OCI-LY7 (cell line): Measurements from ENCODE around the gene STPG1. TPM values are rescaled to one million over a fixed set of nuclear protein-coding genes. Genes with fewer than 3 reads are reported as not detected.

Source experiments
- BruUV-seq: library from RNA; stranded (reverse); fragments of 400-500 nt; replicated peaks from 2 replicates; lab custom pipeline; 2021; lab: Mats Ljungman, UMichigan
- CTCF ChIA-PET: fragments of 300-600 bp; sonication (Branson Sonifier 250); formaldehyde crosslinking; loops from one replicate; lab custom pipeline; 2022; ENCODE audit warnings: antibody characterized with exemption; ENCODE audit not compliant: unreplicated experiment; lab: Charles Lee
- POLR2A ChIA-PET: fragments of 300-600 bp; sonication (Branson Sonifier 250); formaldehyde crosslinking; loops from one replicate; lab custom pipeline; 2022; ENCODE audit warnings: antibody characterized with exemption; lab: Charles Lee
- DNase-seq: peaks from one replicate; pipeline ENCODE4 v3.0.0-alpha.2; 2015; ENCODE audit warnings: low spot score
- H2AFZ ChIP-seq: fragments of 200-600 bp; sonication (generic), shearing (Covaris generic); 2 replicates; pipeline ENCODE4 v1.6.1; 2014; ENCODE audit warnings: mild to moderate bottlenecking, antibody characterized with exemption, low read length, moderate library complexity
- H3K27ac ChIP-seq: fragments of 200-600 bp; sonication (generic); 2 replicates; pipeline ENCODE4 v1.5.1; 2014; ENCODE audit warnings: mixed run types, low read depth, mild to moderate bottlenecking, moderate library complexity, low read length, inconsistent platforms; ENCODE audit not compliant: poor library complexity, severe bottlenecking
- H3K36me3 ChIP-seq: fragments of 200-600 bp; sonication (generic); 2 replicates; pipeline ENCODE4 v1.6.1; 2014; ENCODE audit warnings: mild to moderate bottlenecking, antibody characterized with exemption, low read length, moderate library complexity, mixed read lengths; ENCODE audit not compliant: insufficient read depth
- H3K4me1 ChIP-seq: fragments of 200-600 bp; sonication (generic); 2 replicates; pipeline ENCODE4 v1.5.1; 2014; ENCODE audit warnings: mild to moderate bottlenecking, low read length; ENCODE audit not compliant: insufficient read depth, poor library complexity, severe bottlenecking
- H3K4me2 ChIP-seq: fragments of 200-600 bp; sonication (generic); 2 replicates; pipeline ENCODE4 v1.6.1; 2014; ENCODE audit warnings: mild to moderate bottlenecking, low read length
- H3K4me3 ChIP-seq: fragments of 200-600 bp; sonication (generic); 2 replicates; pipeline ENCODE4 v1.5.1; 2014; ENCODE audit warnings: mild to moderate bottlenecking, low read depth, low read length; ENCODE audit not compliant: poor library complexity, severe bottlenecking
- H3K79me2 ChIP-seq: fragments of 200-600 bp; sonication (generic); 2 replicates; pipeline ENCODE4 v1.6.1; 2016; ENCODE audit warnings: low read depth, mild to moderate bottlenecking, low read length, moderate library complexity, mixed read lengths; ENCODE audit not compliant: insufficient read depth
- H3K9me2 ChIP-seq: fragments of 200-600 bp; sonication (generic); 2 replicates; pipeline ENCODE4 v1.6.1; 2016; ENCODE audit warnings: mild to moderate bottlenecking, low read length, mixed read lengths; ENCODE audit not compliant: insufficient read depth
- H3K9me3 ChIP-seq: fragments of 200-600 bp; sonication (generic); 2 replicates; pipeline ENCODE4 v1.6.1; 2014; ENCODE audit warnings: mild to moderate bottlenecking, mixed run types, low read length, mixed read lengths
- H4K20me1 ChIP-seq: fragments of 200-600 bp; sonication (generic); 2 replicates; pipeline ENCODE4 v1.6.1; 2014; ENCODE audit warnings: mild to moderate bottlenecking, antibody characterized with exemption, low read length, moderate library complexity, mixed read lengths; ENCODE audit not compliant: insufficient read depth
- EZH2phosphoT487 ChIP-seq: fragments of 200-600 bp; sonication (generic); IDR thresholded peaks from 2 replicates; pipeline ENCODE4 v1.6.1; 2018; ENCODE audit warnings: low read depth, borderline replicate concordance, mild to moderate bottlenecking, mixed run types, antibody characterized with exemption, low read length, moderate library complexity, mixed read lengths
- intact Hi-C: fragments of 100-400 bp; cut with micrococcal nuclease; formaldehyde crosslinking; loops from one replicate; pipeline ENCODE4 v1.10.0; 2022; ENCODE audit not compliant: unreplicated experiment
- total RNA-seq, 2 experiments: library from RNA; depleted of rRNA in 1 of 2; stranded (reverse); fragments of >200 nt in 1 of 2; shearing (Covaris generic) in 1 of 2; gene quantifications; 2 replicates each; pipeline ENCODE4 v1.2.3, GENCODE V29; 2014 to 2022
- TF ChIP-seq, protein P1 (sequence below): fragments of 200-600 bp; sonication (generic); conservative IDR thresholded peaks from 2 replicates; pipeline ENCODE4 v1.5.1; 2014; ENCODE audit warnings: mild to moderate bottlenecking, antibody characterized with exemption, low read length, moderate library complexity, mixed read lengths

The STPG1 gene
- total RNA-seq, 2 experiments from 2014 or later: 5.1 to 9.6 TPM

DNA sequence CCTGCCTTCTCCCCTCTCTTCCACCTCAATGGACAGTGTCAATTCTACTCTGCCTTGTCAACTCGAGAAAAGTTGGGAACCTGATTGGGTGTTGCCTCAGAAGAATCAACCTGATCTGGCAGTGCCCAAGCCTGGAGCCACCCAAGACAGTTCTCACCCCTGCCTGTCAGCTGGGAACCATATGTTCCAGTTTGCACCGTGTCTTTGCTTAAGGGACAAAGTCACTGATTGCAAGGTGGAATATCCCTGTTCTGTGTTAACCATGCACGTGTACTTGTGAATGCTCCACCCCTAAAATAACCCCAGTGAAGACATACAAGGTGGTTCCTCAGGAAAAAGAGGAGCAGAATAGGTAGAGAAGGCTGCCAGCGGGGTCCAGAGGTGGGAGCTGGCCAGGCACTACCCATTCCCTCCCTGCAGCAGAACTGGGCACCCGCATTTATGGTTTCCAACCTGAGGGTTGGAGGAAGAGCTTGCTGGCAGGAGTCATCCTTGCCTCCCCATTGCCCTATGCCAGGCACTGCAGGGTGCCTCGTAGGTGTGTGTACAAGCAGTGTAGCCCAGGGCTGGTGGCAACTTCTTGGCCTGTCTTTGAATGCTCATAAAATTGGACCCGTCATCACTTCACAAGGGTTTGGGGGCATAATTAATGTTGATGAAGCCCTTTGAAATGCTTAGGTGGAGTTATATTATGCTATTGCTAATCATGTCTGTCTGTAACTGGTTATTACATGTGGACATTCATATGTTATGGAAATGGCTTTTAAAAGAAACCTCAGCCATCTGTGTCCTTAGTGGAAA, 13.4 kb upstream of the STPG1 start:
- no peak overlapping the region for H3K27ac ChIP-seq
- no peak overlapping the region for H2AFZ ChIP-seq
- DNase-seq: no peak
- intact Hi-C loops: no loop called here
- H3K4me2 ChIP-seq: no peak overlapping the region
- POLR2A ChIA-PET: no interaction called here
- peaks cover 9% of the 10 kb centered on the region; the same call in 1 of the 2 replicates for H3K36me3 ChIP-seq
- TF ChIP-seq EZH2phosphoT487: no peak
- TF ChIP-seq, protein P1, sequence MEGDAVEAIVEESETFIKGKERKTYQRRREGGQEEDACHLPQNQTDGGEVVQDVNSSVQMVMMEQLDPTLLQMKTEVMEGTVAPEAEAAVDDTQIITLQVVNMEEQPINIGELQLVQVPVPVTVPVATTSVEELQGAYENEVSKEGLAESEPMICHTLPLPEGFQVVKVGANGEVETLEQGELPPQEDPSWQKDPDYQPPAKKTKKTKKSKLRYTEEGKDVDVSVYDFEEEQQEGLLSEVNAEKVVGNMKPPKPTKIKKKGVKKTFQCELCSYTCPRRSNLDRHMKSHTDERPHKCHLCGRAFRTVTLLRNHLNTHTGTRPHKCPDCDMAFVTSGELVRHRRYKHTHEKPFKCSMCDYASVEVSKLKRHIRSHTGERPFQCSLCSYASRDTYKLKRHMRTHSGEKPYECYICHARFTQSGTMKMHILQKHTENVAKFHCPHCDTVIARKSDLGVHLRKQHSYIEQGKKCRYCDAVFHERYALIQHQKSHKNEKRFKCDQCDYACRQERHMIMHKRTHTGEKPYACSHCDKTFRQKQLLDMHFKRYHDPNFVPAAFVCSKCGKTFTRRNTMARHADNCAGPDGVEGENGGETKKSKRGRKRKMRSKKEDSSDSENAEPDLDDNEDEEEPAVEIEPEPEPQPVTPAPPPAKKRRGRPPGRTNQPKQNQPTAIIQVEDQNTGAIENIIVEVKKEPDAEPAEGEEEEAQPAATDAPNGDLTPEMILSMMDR: no peak
- no peaks in the 10 kb centered on the region for H3K4me1 ChIP-seq
- CTCF ChIA-PET: no interaction called here
- no peaks in the 10 kb centered on the region for H3K9me3 ChIP-seq
- no peak overlapping the region for H3K4me3 ChIP-seq
- no peaks in the 10 kb centered on the region for H4K20me1 ChIP-seq
- no peaks in the 10 kb centered on the region for H3K9me2 ChIP-seq
- BruUV-seq: no TSS peak
- no peaks in the 10 kb centered on the region for H3K79me2 ChIP-seq

- ChIA-PET CTCF (no interaction called here), POLR2A (no interaction called here)
- Histone ChIP-seq H3K4me2 (no peak overlapping the region), H3K4me1 (no peaks in the 10 kb centered on the region), H3K4me3 (no peak overlapping the region), H3K36me3 (peaks cover 17% of the 10 kb centered on the region), H3K9me3 (no peaks in the 10 kb centered on the region), H4K20me1 (no peaks in the 10 kb centered on the region), H3K9me2 (no peaks in the 10 kb centered on the region), H3K79me2 (no peaks in the 10 kb centered on the region), H3K27ac (no peak overlapping the region), H2AFZ (no peak overlapping the region)
- intact Hi-C loops: no loop called here
- no TSS peak for BruUV-seq
- TF ChIP-seq EZH2phosphoT487: no peak
- TF ChIP-seq, protein P1: no peak
- DNase-seq: no peak
These were observed 12.3 kb upstream of the STPG1 start for GRCh38 chr1:24425922-24426321.

DNA sequence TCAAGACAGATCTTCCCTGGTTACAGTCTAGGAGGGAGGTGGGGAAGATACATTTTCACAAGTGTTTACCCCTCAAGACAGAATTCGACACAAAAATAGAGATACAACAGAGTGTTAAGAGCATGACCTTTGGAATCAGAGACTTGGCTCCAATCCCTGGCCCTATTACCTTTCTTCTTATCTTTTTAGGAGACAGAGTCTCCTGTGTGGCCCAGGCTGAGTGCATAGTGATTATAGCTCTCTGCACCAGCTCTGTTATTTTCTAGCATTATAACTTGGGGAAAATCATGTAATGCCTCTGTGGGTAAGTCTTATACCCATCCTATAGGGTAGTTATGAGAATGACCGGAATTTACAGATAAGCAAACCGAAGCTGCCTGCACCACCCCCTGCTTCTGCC, 11.9 kb upstream of the STPG1 start:
- Histone ChIP-seq H3K27ac (no peak overlapping the region), H4K20me1 (no peaks in the 10 kb centered on the region), H3K4me2 (no peak overlapping the region), H2AFZ (no peak overlapping the region), H3K4me1 (no peaks in the 10 kb centered on the region), H3K36me3 (peaks cover 21% of the 10 kb centered on the region), H3K4me3 (no peak overlapping the region), H3K9me3 (no peaks in the 10 kb centered on the region), H3K79me2 (no peaks in the 10 kb centered on the region), H3K9me2 (no peaks in the 10 kb centered on the region)
- intact Hi-C loops: no loop called here
- DNase-seq: no peak
- ChIA-PET CTCF (no interaction called here), POLR2A (interaction anchor here (1.5 kb wide), 1 partner anchor 17 kb away, joined by 4 read pairs; no protein-coding TSS in a partner anchor)
- TF ChIP-seq, protein P1: no peak
- TF ChIP-seq EZH2phosphoT487: no peak
- no TSS peak for BruUV-seq
